Sigmoid colon (tissue), 7 donors: ENCODE measurements around the gene NEK9. TPM values are rescaled to one million over a fixed set of nuclear protein-coding genes. Genes with fewer than 3 reads are reported as not detected.

Experiments
- DNase-seq: peaks from one replicate; pipeline ENCODE4 v3.0.0-alpha.2; 2019
- H3K27ac ChIP-seq, 4 donors: fragments of 200-600 bp; sonication (generic); one replicate each; pipeline ENCODE4 v1.5.1; 2016 to 2019; ENCODE audit warnings: mild to moderate bottlenecking in 1 of 4
- H3K27me3 ChIP-seq, 3 donors: fragments of 200-600 bp; sonication (generic); one replicate each; pipeline ENCODE4 v1.5.1; 2019; ENCODE audit warnings: mild to moderate bottlenecking in 1 of 3
- H3K36me3 ChIP-seq, 4 donors: fragments of 200-600 bp; sonication (generic); one replicate each; pipeline ENCODE4 v1.5.1; 2016 to 2019
- H3K4me1 ChIP-seq, 4 donors: fragments of 200-600 bp; sonication (generic); one replicate each; pipeline ENCODE4 v1.5.1; 2017 to 2019
- H3K4me3 ChIP-seq, 4 donors: fragments of 200-600 bp; sonication (generic); one replicate each; pipeline ENCODE4 v1.5.1; 2017 to 2019; ENCODE audit warnings: mild to moderate bottlenecking in 2 of 4, moderate library complexity in 1 of 4
- H3K9me3 ChIP-seq, 4 donors: fragments of 200-600 bp in 3 of 4; sonication (generic) in 3 of 4; one replicate each; pipeline versions ENCODE4 v1.5.1 to v1.6.1; 2013 to 2019
- EP300 ChIP-seq, 4 donors: sonication (generic); formaldehyde crosslinking; IDR thresholded peaks; one replicate each; pipeline ENCODE4 v1.6.1; 2017; ENCODE audit warnings: antibody characterized with exemption in 4 of 4
- POLR2A ChIP-seq, 2 donors: fragments of 450-650 bp; IDR thresholded peaks; one replicate each; pipeline ENCODE4 v1.6.1; 2016; ENCODE audit warnings: antibody characterized with exemption in 2 of 2, mild to moderate bottlenecking in 2 of 2, moderate library complexity in 2 of 2
- POLR2AphosphoS5 ChIP-seq, 4 donors: sonication (generic); formaldehyde crosslinking; IDR thresholded peaks; one replicate each; pipeline ENCODE4 v1.6.1; 2017; ENCODE audit warnings: antibody characterized with exemption in 4 of 4
- WGBS, 2 donors: extraction: QIAGEN DNeasy Blood & Tissue Kit; methylation state at CpG; one replicate each; pipeline ENCODE4 v1.1.7; 2013; 5-methylcytosine and 5-hydroxymethylcytosine counted together
- intact Hi-C: fragments of 100-400 bp; cut with DNase I; formaldehyde crosslinking; loops from one replicate; pipeline ENCODE4 v1.15.1; 2023
- polyA plus RNA-seq, 3 donors: library from polyadenylated mRNA; stranded (reverse); fragments of 200-250 nt; gene quantifications; one replicate each; pipeline ENCODE4 v1.2.3, GENCODE V29; 2013
- small RNA-seq, 3 donors: library from RNA; depleted of rRNA; stranded (forward); fragments of <200 nt; gene quantifications; one replicate each; pipeline ENCODE3, GENCODE V24; 2016
- total RNA-seq, 4 donors: library from RNA; depleted of rRNA; stranded (reverse); fragments of >200 nt; gene quantifications; one replicate each; pipeline ENCODE4 v1.1.0, GENCODE V29; 2016
- TF ChIP-seq, protein P1 (sequence below), 4 experiments: fragments of 450-650 bp in 3 of 4; fragments of 200-600 bp in 1 of 4; IDR thresholded peaks; one replicate each; pipeline ENCODE4 v1.5.1; 2016 to 2019; ENCODE audit warnings: antibody characterized with exemption in 4 of 4, mild to moderate bottlenecking in 3 of 4, moderate library complexity in 2 of 4
- donor health status: healthy with polysubstance abuse.
- donor health status: Bipolar disorder and iron deficiency.
- donor health status: healthy.

NEK9 gene
- total and polyA plus RNA-seq, 7 donors = 9.0 to 66.7 (median 54.4) TPM

DNA sequence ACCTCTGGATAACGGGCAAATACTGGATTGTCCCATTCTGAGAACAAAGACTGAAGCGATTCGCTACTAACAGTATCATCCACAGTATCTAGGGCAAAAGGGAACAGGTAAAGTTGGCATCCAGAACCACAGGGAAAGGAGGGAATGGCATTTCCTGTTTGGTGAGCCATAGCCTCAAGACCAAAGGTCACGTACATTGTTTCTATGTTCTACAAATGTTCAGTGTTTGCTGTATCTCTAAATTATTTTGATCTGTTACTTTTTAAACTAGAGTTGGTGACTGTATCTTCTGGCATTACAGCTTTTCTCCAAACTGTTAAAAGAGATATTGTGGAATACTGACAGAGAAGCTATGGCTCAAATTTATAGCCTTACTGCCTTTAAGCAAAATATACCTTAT is 85.2 kb downstream of the NEK9 start:
- H3K27ac ChIP-seq = no peak overlapping the region

DNA sequence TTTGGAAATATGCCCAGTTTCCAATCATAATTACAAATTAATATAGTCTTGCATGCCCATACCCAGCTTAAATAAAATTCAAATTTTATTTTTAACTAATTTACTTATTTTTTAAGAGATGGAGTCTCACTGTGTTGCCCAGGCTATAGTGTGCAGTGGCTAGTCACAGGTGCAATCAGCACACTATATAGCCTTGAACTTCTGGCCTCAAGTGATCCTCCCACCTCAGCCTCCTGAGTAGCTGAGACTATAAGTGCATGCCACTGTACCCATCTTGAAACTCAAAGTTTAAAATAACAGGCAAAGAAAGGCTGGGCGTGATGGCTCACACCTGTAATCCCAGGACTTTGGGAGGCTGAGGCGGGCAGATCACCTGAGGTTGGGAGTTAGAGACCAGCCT is 85.9 kb downstream of the NEK9 start:
- Histone ChIP-seq H3K27me3 (no peaks in the 10 kb centered on the region), H3K4me1 (peaks cover 0 to 17% (median 15%) of the 10 kb centered on the region in 4 donors), H3K4me3 (no peak overlapping the region), H3K9me3 (no peaks in the 10 kb centered on the region), H3K36me3 (peaks cover 0 to 52% (median 5%) of the 10 kb centered on the region in 4 donors), H3K27ac (no peak overlapping the region)
- intact Hi-C loops = no loop called here
- DNase-seq = no peak
- no peak for TF ChIP-seq POLR2AphosphoS5 (IDR thresholded peaks at IDR 0.05)
- TF ChIP-seq POLR2A (IDR thresholded peaks at IDR 0.05) = no peak
- TF ChIP-seq, protein P1, sequence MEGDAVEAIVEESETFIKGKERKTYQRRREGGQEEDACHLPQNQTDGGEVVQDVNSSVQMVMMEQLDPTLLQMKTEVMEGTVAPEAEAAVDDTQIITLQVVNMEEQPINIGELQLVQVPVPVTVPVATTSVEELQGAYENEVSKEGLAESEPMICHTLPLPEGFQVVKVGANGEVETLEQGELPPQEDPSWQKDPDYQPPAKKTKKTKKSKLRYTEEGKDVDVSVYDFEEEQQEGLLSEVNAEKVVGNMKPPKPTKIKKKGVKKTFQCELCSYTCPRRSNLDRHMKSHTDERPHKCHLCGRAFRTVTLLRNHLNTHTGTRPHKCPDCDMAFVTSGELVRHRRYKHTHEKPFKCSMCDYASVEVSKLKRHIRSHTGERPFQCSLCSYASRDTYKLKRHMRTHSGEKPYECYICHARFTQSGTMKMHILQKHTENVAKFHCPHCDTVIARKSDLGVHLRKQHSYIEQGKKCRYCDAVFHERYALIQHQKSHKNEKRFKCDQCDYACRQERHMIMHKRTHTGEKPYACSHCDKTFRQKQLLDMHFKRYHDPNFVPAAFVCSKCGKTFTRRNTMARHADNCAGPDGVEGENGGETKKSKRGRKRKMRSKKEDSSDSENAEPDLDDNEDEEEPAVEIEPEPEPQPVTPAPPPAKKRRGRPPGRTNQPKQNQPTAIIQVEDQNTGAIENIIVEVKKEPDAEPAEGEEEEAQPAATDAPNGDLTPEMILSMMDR (IDR thresholded peaks at IDR 0.05) = no peak
- TF ChIP-seq EP300 (IDR thresholded peaks at IDR 0.05) = no peak
- 67 to 93% methylated on average over 2 of the region's 2 CpGs for WGBS, 2 donors

More for the DNA sequence above, 85.2 kb downstream of the NEK9 start:
- peaks cover 0 to 17% (median 15%) of the 10 kb centered on the region in 4 donors for H3K4me1 ChIP-seq
- 22 to 74% methylated on average over 4 of the region's 4 CpGs for WGBS, 2 donors
- H3K36me3 ChIP-seq = peaks cover 0 to 51% (median 5%) of the 10 kb centered on the region in 4 donors
- H3K27me3 ChIP-seq = no peaks in the 10 kb centered on the region
- H3K4me3 ChIP-seq = no peak overlapping the region
- intact Hi-C loops = no loop called here
- TF ChIP-seq EP300 (IDR thresholded peaks at IDR 0.05) (no peak), POLR2A (IDR thresholded peaks at IDR 0.05) (no peak)
- TF ChIP-seq, protein P1 (IDR thresholded peaks at IDR 0.05) = no peak
- DNase-seq = no peak
- H3K9me3 ChIP-seq = no peaks in the 10 kb centered on the region

DNA sequence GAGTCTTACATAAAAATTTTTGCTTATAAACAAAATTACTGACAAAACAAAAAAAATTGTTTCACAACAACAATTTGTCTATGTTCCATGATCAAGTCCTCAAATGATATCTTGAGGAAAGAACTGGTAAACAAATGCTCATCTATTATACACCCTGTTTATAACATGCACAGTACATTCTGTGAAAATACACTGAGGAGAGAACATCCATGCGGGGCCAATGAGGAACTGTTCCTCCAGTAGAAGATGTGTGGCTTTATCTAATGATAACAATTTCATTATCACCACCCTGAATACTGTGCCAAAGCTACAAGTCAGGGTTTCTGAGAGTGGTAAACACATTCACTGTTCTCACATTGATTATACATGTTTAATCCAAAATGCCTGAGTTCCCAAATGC is 86.3 kb downstream of the NEK9 start:
- intact Hi-C loops = no loop called here
- H3K9me3 ChIP-seq = no peaks in the 10 kb centered on the region
- H3K36me3 ChIP-seq = peaks cover 0 to 56% (median 5%) of the 10 kb centered on the region in 4 donors
- no peak for TF ChIP-seq EP300 (IDR thresholded peaks at IDR 0.05)
- TF ChIP-seq POLR2A (IDR thresholded peaks at IDR 0.05) = no peak
- TF ChIP-seq, protein P1 (IDR thresholded peaks at IDR 0.05) = no peak
- TF ChIP-seq POLR2AphosphoS5 (IDR thresholded peaks at IDR 0.05) = no peak
- no peaks in the 10 kb centered on the region for H3K27me3 ChIP-seq
- H3K4me1 ChIP-seq = peaks cover 0 to 16% (median 13%) of the 10 kb centered on the region in 4 donors
- no peak overlapping the region for H3K4me3 ChIP-seq
- H3K27ac ChIP-seq = no peak overlapping the region
- DNase-seq = no peak
- 20 to 56% methylated on average over 1 of the region's 1 CpG for WGBS, 2 donors

DNA sequence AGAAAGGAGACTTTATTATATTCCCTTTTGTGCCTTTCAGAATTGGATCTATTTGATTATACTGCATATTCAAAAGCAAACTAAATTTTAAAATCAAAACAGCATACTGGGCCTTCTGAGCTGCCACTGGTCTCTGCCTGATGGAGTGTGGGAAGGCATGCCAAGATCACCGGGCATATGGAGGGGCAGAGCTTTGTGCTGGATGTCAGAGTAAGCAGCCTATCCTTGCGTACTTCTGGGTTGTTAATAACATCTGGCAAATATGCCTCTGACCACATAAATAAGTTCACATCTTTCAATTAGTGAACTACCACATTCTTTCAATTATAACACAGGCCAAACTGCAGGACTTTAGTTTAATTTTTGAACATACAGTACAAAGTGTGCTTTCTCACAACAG is 93.9 kb downstream of the NEK9 start:
- no peak for TF ChIP-seq EP300 (IDR thresholded peaks at IDR 0.05)
- Histone ChIP-seq H3K4me1 (no peaks in the 10 kb centered on the region), H3K27ac (no peak overlapping the region), H3K36me3 (peaks cover 20 to 77% (median 30%) of the 10 kb centered on the region in 4 donors), H3K4me3 (no peak overlapping the region), H3K9me3 (no peaks in the 10 kb centered on the region), H3K27me3 (no peaks in the 10 kb centered on the region)
- intact Hi-C loops = no loop called here
- 96 to 98% methylated on average over 2 of the region's 2 CpGs for WGBS, 2 donors
- DNase-seq = no peak

DNA sequence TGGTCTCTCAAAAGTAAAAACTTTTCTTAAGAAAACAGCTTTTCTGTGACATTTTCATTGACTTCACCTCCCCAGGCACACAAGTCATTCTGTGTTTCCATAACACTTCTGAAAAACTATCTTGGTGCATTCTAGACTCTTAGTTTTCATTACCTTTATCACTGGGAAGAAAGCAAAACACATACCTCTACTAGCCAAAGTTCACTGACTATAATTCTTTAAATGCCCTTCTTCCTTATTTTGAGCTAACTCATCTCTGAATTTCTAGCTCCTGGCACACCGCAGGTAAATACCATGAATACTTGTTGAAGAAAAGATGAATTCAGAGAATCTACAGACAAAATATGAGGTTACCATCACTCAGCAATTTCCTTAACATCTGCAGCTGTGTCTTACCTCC is 96.7 kb downstream of the NEK9 start:
- intact Hi-C loops = no loop called here
- peaks cover 15 to 84% (median 30%) of the 10 kb centered on the region in 4 donors for H3K36me3 ChIP-seq
- no peak overlapping the region for H3K4me3 ChIP-seq
- 0% methylated on average over 1 of the region's 1 CpG for WGBS, 2 donors
- H3K4me1 ChIP-seq = no peaks in the 10 kb centered on the region
- no peak for DNase-seq
- H3K27ac ChIP-seq = no peak overlapping the region
- H3K9me3 ChIP-seq = no peaks in the 10 kb centered on the region
- TF ChIP-seq, protein P1 (IDR thresholded peaks at IDR 0.05) = no peak
- no peak for TF ChIP-seq POLR2AphosphoS5 (IDR thresholded peaks at IDR 0.05)
- TF ChIP-seq EP300 (IDR thresholded peaks at IDR 0.05) = no peak
- no peak for TF ChIP-seq POLR2A (IDR thresholded peaks at IDR 0.05)
- H3K27me3 ChIP-seq = no peaks in the 10 kb centered on the region

Small RNA genes lying within 50 kb of the gene (small RNA-seq; reads per million reads assigned to genes)
- gene HIF1AP1 = 0 reads per million in 3 donors

Other genes starting within 250 kb of the NEK9 start
- gene DLST, start 245.1 kb downstream of the NEK9 start, total RNA-seq = 100 to 1,000 TPM in 1 of 4 donors, 10 to 100 TPM in 3; 68.6 to 114 (median 71.8) TPM
- gene DLST, start 245.1 kb downstream of the NEK9 start, polyA plus RNA-seq = 100 to 1,000 TPM in 2 of 3 donors, 10 to 100 TPM in 1; 66.1 to 114 (median 105) TPM
- gene RPS6KL1, start 203.8 kb downstream of the NEK9 start, total RNA-seq = 10 to 100 TPM in 1 of 4 donors, 1 to 10 TPM in 3; 4.6 to 11.1 (median 6.7) TPM
- 1 to 10 TPM; 1.8 to 4.0 (median 2.8) TPM for gene RPS6KL1, start 203.8 kb downstream of the NEK9 start, polyA plus RNA-seq
- gene PGF, start 171.5 kb downstream of the NEK9 start, total RNA-seq = 10 to 100 TPM in 2 of 4 donors, 1 to 10 TPM in 2; 3.6 to 15.6 (median 9.7) TPM
- gene PGF, start 171.5 kb downstream of the NEK9 start, polyA plus RNA-seq = 1 to 10 TPM; 1.2 to 9.1 (median 1.6) TPM
- 10 to 100 TPM; 34.1 to 37.5 (median 35.3) TPM for gene EIF2B2, start 124.1 kb downstream of the NEK9 start, total RNA-seq
- gene EIF2B2, start 124.1 kb downstream of the NEK9 start, polyA plus RNA-seq = 10 to 100 TPM; 25.2 to 45.5 (median 40.0) TPM
- 10 to 100 TPM; 30.0 to 42.9 (median 34.7) TPM for gene MLH3, start 75.6 kb downstream of the NEK9 start, total RNA-seq
- 10 to 100 TPM in 1 of 3 donors, 1 to 10 TPM in 2; 3.6 to 12.5 (median 5.1) TPM for gene MLH3, start 75.6 kb downstream of the NEK9 start, polyA plus RNA-seq
- gene ACYP1, start 63.0 kb downstream of the NEK9 start, total RNA-seq = 10 to 100 TPM in 3 of 4 donors, 1 to 10 TPM in 1; 4.2 to 23.5 (median 19.2) TPM
- 10 to 100 TPM; 18.6 to 36.3 (median 23.3) TPM for gene ACYP1, start 63.0 kb downstream of the NEK9 start, polyA plus RNA-seq
- gene ZC2HC1C, start 57.4 kb downstream of the NEK9 start, total RNA-seq = 1 to 10 TPM; 3.6 to 4.6 (median 4.0) TPM
- 1 to 10 TPM; 1.2 to 4.6 (median 4.6) TPM for gene ZC2HC1C, start 57.4 kb downstream of the NEK9 start, polyA plus RNA-seq
- 100 to 1,000 TPM; 107 to 175 (median 165) TPM for gene TMED10, start 49.6 kb upstream of the NEK9 start, total RNA-seq
- gene TMED10, start 49.6 kb upstream of the NEK9 start, polyA plus RNA-seq = 100 to 1,000 TPM in 1 of 3 donors, 10 to 100 TPM in 2; 38.4 to 236 (median 51.1) TPM
- gene FOS, start 151.8 kb upstream of the NEK9 start, total RNA-seq = 1,000 to 10,000 TPM in 1 of 4 donors, 100 to 1,000 TPM in 3; 172 to 1,048 (median 650) TPM
- gene FOS, start 151.8 kb upstream of the NEK9 start, polyA plus RNA-seq = 100 to 1,000 TPM; 108 to 374 (median 306) TPM